Mesodermal cell (in vitro differentiated cells): Measurements from ENCODE around the gene FNDC8.
"Not testable (repeated sequence)": the region's sequence is repeated elsewhere in the genome, so short reads cannot be mapped to it uniquely, and the experiment has no call there.

ENCODE experiments used
- H3K27ac ChIP-seq: 2 replicates; pipeline ENCODE4 v1.7.0; 2013; ENCODE audit warnings: mild to moderate bottlenecking, low read depth, low read length, moderate library complexity; ENCODE audit not compliant: severe bottlenecking
- H3K36me3 ChIP-seq: 2 replicates; pipeline ENCODE4 v1.7.1; 2013; ENCODE audit warnings: mild to moderate bottlenecking, low read length, moderate library complexity; ENCODE audit not compliant: control insufficient read depth, insufficient read depth
- H3K4me1 ChIP-seq: one replicate; pipeline ENCODE4 v1.7.1; 2013; ENCODE audit warnings: mild to moderate bottlenecking, low read length; ENCODE audit not compliant: insufficient read depth, control insufficient read depth, poor library complexity, severe bottlenecking
- H3K4me3 ChIP-seq: 2 replicates; pipeline ENCODE4 v1.7.0; 2013; ENCODE audit warnings: low read length, control low read depth, mild to moderate bottlenecking; ENCODE audit not compliant: insufficient read depth, poor library complexity, severe bottlenecking; ENCODE audit errors: extremely low read depth
- H3K9me3 ChIP-seq: 2 replicates; pipeline ENCODE4 v1.7.1; 2013; ENCODE audit warnings: mild to moderate bottlenecking, low read length, moderate library complexity; ENCODE audit not compliant: control insufficient read depth
- WGBS, 2 experiments: methylation state at CpG; one replicate each; pipeline ENCODE4 v1.1.5; 2013; ENCODE audit warnings: missing lambda C conversion rate in 2 of 2; ENCODE audit not compliant: insufficient coverage in 2 of 2; 5-methylcytosine and 5-hydroxymethylcytosine counted together

The FNDC8 gene

DNA sequence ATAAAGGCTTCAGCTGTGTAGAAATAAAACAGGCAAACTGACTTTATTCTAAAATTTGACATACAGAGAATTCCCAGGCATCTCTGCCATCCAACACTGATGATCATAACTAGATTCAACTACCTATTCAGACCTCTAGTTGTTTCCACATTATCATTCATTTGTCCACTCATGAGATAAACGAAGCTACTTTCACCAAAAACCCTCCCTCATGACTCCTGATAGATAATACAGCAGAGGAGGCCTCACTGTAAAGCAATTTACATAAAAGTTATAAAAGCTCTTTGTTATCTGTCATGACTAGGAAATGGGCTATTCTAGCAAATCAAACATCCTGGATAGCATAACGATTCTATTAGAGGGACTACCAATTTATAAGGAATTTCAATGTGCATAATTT is 38.3 kb upstream of the FNDC8 start:
- Histone ChIP-seq H3K36me3 (no peaks in the 10 kb centered on the region), H3K4me3 (no peak overlapping the region), H3K9me3 (no peaks in the 10 kb centered on the region), H3K4me1 (peaks cover 32% of the 10 kb centered on the region), H3K27ac (no peak overlapping the region)
- 100% methylated on average over 1 of the region's 2 CpGs; no CpG with 5 or more reads in 1 of the 2 experiments for WGBS, 2 experiments

DNA sequence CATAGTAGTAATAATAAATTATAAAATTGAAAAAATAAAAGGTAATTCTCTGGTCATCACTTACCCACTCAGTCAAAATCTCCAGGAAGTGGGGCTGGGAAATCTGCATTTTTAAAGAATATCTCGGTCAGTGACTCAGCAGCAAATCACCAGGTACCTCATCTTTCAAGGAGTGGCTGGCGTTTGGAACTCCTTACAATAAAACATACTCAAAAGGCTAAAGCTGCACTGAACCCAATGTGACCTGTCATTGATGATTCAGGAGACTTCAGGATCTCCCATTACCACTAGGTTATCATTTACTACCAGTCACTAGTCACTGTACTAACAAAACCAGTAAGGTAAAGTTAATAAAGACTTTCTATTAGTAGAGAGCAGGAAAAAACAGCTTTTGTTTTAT is 36.4 kb upstream of the FNDC8 start:
- WGBS, 2 experiments = 47% methylated on average over 2 of the region's 2 CpGs; no CpG with 5 or more reads in 1 of the 2 experiments

DNA sequence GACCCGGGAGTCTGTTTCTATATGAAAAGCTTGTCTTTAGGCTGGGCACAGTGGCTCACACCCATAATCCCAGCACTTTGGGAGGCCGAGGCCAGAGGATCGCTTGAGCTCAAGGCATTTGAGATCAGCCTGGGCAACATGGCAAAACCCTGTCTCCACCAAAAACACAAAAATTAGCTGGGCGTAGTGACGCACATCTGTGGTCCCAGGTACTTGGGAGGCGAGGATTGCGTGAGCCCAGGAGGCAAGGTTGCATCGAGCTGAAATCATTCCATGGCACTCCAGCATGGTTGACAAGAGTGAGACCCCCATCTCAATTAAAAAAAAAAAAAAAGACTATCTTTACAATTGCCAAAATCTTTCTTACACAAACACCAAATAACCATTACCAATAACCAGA is 35.3 kb upstream of the FNDC8 start:
- 94 to 98% methylated on average over 8 of the region's 8 CpGs for WGBS, 2 experiments
- Histone ChIP-seq H3K36me3 (no peaks in the 10 kb centered on the region), H3K4me1 (peaks cover 27% of the 10 kb centered on the region), H3K9me3 (no peaks in the 10 kb centered on the region), H3K27ac (no peak overlapping the region), H3K4me3 (no peak overlapping the region)

More for the DNA sequence above, 36.4 kb upstream of the FNDC8 start:
- peaks cover 33% of the 10 kb centered on the region for H3K4me1 ChIP-seq
- H3K27ac ChIP-seq = no peak overlapping the region
- H3K4me3 ChIP-seq = no peak overlapping the region
- no peaks in the 10 kb centered on the region for H3K9me3 ChIP-seq
- no peaks in the 10 kb centered on the region for H3K36me3 ChIP-seq

DNA sequence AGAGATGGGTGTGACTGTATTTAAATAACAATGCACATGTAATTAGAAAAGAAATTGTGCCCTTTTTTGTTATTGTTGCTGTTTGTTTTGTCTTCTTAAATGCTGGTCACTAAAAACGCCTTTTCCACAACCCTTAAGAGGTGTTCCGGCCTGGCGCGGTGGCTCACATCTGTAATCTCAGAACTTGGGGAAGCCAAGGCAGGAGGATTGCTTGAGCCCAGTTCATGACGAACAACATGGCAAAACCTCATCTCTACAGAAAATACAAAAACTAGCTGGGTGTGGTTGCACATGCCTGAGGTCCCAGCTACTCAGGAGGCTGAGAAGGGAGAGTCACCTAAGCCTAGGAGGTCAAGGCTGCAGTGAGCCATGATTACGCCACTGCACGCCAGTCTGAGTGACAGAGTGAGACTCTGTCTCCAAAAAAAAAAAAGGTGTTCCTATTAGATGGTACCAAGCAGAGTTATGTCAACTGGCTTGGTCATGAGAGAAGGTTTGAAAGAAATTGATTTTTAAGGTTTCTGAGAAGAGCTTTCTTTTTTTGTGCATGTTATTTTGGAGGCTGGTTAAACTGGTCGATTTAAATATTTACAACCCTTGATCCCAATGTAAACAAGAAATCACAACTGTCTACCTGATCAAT is 34.4 kb upstream of the FNDC8 start:
- Histone ChIP-seq H3K27ac (no peak overlapping the region), H3K4me1 (peaks cover 27% of the 10 kb centered on the region), H3K4me3 (no peak overlapping the region), H3K9me3 (no peaks in the 10 kb centered on the region), H3K36me3 (no peaks in the 10 kb centered on the region)
- WGBS, 2 experiments = 84 to 91% methylated on average over 6 of the region's 8 CpGs

DNA sequence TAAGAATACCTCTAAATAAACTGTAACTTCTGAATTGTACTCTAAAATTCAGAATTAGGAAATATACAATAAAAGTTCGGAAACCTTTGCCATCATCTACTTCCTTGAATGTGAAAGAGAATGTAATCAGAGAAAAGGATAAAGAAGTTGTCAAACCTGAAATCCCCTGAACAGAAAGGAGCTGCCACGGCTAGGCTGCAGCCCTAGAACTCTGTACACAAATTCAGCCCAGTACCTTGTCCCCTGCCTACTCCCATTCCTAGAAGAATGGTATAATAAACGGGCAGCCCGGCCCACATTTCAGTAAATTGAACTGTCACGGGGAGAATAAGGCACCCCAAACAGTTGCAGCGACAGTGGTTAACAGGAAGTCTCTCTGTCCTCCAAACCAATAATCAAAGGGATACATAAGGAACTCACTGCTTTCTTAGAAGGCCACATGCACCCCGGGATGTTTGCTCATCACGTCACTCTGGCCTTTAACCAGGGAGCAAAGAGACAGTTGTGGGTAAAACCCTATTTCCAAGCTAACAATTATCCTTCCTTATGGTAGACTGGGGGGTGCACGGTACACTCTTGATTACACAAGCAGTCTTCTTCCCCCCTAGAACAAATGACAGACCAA is 33.6 kb upstream of the FNDC8 start:
- no peak overlapping the region for H3K27ac ChIP-seq
- WGBS, 2 experiments = 36 to 47% methylated on average over 5 to 6 of the region's 9 CpGs

DNA sequence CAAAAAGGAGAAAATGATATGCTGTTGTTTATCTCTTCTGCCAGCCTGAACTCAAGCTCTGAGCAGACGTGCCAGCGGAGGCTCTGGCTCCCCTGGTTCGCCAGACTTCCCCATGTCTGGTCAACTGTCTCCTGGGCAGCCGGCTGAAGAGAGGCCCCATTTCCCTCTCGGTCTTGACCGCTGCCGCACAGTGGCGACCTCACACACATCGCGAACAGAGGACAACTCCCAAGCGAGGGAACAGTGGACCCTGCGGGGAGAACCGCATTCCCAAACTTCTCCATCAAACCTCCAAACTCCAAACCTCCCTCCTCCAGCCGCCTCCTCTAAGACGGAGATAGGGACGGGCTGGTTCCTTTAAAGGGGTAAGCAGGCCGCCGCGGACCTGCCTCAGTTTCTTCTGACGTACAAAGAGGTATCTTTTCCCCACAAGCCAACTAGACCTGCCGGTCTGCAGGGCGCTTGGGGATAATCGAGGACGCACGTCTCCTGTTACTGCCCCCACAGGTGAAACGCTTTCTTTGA is 33.0 kb upstream of the FNDC8 start:
- Histone ChIP-seq H3K9me3 (no peaks in the 10 kb centered on the region), H3K4me3 (peak overlapping the region; percentile 85), H3K4me1 (peaks cover 16% of the 10 kb centered on the region), H3K27ac (peak overlapping the region; percentile 37), H3K36me3 (no peaks in the 10 kb centered on the region)
- 1 to 3% methylated on average over 17 to 22 of the region's 26 CpGs for WGBS, 2 experiments

More for the DNA sequence above, 33.6 kb upstream of the FNDC8 start:
- Histone ChIP-seq H3K9me3 (no peaks in the 10 kb centered on the region), H3K4me3 (peak overlapping the region; percentile 85), H3K4me1 (peaks cover 20% of the 10 kb centered on the region), H3K36me3 (no peaks in the 10 kb centered on the region)

DNA sequence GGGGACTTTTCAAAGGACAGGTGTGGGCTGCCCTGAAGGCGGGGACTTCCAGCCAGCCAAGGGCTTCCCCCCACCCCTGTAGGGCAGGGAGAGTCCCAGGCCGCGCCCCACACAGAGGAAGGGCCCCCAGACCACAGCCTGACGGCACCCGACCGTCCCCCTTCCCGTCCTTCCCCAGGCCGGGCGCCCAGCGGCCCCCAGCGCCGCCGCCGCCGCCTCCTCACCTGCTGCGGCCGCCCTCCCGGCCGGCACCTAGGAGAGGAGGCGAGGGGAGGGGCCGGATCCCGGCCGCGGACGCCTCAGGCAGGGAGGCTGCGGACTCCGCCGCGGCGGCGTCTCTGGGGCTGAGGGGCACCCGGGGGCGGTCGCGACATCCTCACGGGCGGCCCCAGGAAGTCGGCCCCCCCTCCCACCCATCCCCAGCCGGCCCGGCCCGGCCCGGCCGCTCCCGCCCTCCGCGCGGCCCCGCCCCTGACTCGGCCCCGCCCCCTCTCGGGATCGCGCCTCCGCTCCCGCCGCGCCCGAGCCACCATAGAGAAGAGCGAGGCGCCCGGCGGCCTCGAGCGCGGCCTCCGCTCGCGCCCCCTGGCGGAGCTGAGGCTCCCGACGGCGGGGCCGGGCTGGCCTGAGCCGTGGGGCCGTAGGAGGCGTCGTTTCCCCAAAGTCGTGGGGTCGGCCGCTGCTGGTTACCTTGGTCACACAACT is 32.4 kb upstream of the FNDC8 start:
- Histone ChIP-seq H3K36me3 (no peaks in the 10 kb centered on the region), H3K4me1 (peaks cover 16% of the 10 kb centered on the region), H3K27ac (peak overlapping the region; percentile 37), H3K4me3 (peak overlapping the region; percentile 85), H3K9me3 (no peaks in the 10 kb centered on the region)
- 0 to 1% methylated on average over 28 to 35 of the region's 80 CpGs for WGBS, 2 experiments

DNA sequence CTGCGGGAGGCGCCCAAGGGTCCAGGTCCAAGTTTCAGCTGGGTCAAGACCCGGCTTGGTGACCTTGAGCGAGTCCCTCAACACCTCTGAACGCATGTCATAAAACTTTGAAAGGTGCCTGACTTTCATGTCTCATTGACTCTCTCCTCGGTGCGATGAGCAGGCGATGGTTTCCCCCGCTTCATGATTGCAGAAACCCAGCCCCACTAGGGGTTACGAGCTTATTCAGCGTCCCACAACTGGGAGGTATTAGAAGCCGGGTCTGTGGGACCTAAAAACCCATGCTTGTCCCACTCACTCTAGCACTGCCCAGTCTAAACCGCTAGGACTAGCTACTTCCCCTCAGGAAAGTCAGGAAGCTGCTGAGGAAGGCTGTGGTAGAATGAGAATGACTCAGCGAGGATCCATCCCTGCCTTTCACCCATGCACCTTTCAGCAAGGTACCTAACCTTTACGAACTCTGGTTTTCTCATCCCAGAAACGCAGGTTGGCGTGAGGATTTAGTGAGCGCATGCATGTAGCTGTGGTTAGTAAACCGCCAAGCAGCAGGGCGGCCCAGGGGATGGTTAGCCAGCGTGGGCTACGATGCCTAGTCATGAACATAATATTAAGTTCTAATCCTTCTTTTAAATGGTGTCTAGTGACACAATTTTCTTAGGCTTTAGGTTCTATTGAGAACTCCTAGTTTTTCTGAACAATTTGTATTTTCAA is 31.7 kb upstream of the FNDC8 start:
- WGBS, 2 experiments = 53 to 59% methylated on average over 15 to 16 of the region's 22 CpGs
- Histone ChIP-seq H3K9me3 (no peaks in the 10 kb centered on the region), H3K4me3 (peak overlapping the region; percentile 29), H3K36me3 (no peaks in the 10 kb centered on the region), H3K27ac (peak overlapping the region; percentile 20), H3K4me1 (peaks cover 16% of the 10 kb centered on the region)

DNA sequence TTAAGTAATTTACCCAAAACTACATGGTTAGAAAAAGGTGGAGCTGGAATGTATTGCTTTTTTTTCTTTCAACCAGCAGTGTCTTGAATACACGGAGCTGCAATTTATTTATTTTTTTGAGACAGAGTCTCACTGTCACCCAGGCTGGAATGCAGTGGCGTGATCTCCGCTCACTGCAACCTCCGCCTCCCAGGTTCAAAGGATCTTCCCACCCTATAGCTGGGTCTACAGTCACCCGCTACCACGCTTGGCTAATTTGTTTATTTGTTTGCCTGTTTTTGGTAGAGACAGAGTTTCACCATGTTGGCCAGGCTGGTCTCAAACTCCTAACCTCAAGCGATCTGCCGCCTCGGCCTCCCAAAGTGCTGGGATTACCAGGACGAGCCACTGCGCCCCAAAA is 30.7 kb upstream of the FNDC8 start:
- WGBS, 2 experiments = 94 to 98% methylated on average over 8 to 9 of the region's 11 CpGs
- H3K9me3 ChIP-seq, H3K4me3 ChIP-seq, H3K27ac ChIP-seq, H3K4me1 ChIP-seq, H3K36me3 ChIP-seq: not testable (repeated sequence)

DNA sequence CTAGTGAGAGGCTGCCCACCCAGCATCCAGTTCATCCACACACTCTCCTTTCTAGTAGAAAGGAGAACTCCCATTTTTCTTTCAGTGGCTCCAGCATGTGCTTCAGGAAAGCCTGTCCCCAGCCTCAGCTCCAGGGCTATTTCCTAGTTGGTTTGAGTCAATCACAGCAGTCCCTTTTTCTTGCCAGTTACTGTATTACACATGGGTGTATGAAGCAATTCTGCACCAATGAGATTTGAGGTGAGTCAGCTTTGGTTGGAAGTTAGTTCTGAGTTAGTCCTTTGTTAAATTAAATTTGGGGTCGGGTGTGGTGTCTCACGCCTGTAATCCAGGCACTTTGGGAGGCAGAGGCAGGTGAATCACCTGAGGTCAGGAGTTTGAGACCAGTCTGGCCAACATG is 26.5 kb upstream of the FNDC8 start:
- Histone ChIP-seq H3K27ac (no peak overlapping the region), H3K4me3 (no peak overlapping the region), H3K36me3 (peaks cover 5% of the 10 kb centered on the region), H3K9me3 (no peaks in the 10 kb centered on the region), H3K4me1 (peaks cover 4% of the 10 kb centered on the region)
- WGBS, 2 experiments = 71 to 86% methylated on average over 2 of the region's 2 CpGs
